HG02938 (cell line): ENCODE results near the gene TCP11L2.
"Not testable (repeated sequence)": the region's sequence is repeated elsewhere in the genome, so short reads cannot be mapped to it uniquely, and the experiment has no call there.

Experiments
- ATAC-seq: cut with Tn5 transposase; IDR thresholded peaks from one replicate; pipeline ENCODE4 v1.9.1; 2021; ENCODE audit warnings: mild to moderate bottlenecking, moderate library complexity; ENCODE audit not compliant: unreplicated experiment

The TCP11L2 gene

DNA sequence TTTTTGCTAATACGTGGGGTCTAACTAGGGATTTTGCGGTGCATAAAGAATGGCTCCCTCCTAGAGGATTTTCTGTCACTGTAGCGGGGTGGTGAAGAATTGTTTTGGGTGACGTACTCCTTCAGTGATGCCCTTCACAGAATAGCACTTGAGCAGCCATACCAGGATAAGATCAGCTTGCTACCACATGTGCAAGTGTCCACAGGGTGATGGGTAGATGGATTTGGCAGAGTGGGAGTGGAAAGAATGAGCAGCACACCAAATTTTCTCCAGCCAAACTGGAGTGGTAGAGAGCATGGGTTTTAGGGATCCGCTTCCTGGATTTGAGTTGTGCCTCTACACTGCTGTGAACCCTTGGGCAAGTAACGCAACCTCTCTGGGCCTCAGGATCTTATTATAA, 2.3 kb downstream of the TCP11L2 start:
- ATAC-seq: no peak

GRCh38 chr12:106305376-106305775, 2.8 kb downstream of the TCP11L2 start:
- ATAC-seq: no peak

DNA sequence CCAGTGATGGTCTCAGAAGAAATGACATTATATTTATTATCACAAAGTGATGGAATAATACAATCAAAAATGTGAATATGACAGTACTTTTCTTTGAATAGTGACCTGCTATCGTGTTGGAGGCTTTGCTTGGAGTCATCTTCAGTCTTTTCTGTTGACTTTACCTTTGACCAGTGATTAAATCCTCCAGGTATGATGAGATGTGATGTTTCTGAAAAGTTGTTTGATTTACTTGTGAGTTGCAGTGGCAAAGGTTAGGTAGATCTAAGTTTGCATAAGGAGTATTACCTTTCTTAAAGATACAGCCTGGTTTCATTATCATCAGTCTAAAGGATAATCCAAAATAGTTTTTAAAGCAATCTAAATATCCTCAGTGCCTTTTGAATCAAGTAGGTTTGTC, 4.6 kb downstream of the TCP11L2 start:
- ATAC-seq: no peak

DNA sequence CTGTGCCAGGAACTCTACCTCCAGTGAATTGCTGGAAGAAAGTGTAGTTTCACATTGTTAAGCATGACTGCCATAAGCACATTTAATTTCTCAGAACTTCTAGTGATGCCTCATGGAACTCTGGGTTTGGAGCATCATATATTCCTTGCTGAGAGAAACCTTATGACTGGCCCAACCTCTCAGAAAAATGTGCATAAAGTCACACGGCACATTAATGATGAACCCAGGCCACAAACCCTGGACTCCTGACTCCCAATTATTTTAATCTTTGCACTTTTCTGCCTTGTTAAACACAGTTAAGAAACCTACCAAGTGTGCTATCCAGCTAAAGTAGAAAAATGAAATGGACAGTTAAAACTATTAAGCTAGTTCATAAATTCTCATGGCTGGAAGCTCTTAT, 5.6 kb downstream of the TCP11L2 start:
- no peak for ATAC-seq

GRCh38 chr12:106308611-106309010, 6.1 kb downstream of the TCP11L2 start:
- no peak for ATAC-seq

DNA sequence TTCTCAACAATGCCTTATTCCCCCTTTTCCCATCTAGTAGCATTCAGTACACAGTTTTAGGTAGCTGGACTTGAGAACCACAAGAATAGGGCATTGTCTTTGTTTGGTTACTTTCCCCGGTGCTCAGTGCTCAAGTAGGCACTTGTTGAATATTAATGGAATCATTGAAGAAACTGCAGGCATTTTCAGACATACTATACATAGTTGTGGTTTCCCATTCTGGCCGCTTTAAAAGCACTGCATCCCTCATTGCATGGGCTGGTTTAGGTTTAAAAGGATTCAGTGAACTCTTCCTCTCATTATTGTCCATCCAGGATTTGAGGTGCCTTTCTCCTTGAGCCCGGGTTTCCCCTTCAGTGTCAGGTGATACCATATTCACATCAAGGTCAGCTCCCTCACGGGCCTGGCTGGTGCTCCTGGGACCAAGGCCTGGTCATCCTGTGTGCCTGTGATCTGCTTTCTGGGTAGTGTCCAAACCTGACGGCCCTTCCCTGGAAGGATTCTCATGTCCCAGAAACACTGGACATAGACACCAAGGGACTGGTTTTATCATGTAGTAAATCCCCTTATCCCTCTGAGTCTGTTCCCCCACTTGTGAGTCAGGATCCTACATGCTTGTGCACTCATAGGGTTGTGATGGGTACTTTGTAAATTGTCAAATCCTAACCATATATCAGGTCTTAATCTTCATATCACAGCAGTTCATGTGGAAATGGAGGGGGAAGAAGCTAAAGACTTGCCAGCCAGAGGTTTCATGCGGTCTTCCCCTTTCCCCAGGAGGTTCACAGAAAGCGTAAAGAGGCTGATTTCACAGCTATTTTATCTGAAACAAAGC, 7.4 kb downstream of the TCP11L2 start:
- ATAC-seq: no peak

GRCh38 chr12:106310687-106311086, 8.2 kb downstream of the TCP11L2 start:
- ATAC-seq: no peak

DNA sequence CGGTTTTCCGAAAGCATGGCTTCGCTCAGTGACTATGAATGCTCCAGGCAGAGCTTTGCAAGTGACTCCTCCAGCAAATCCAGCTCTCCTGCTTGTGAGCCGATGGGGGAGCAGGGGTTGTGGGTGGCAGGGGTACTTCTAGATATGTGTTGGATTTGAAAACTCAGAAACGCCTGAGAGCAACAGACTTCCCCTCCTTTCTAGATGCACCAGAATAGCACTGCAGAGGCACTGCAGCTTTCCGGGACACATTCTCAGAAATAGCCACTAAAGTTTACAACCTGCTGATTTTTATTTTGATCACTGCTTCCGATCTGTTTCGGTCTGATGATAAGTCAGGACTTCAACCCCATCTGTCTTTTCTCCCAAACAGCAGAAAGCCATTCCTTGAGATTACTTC, 8.6 kb downstream of the TCP11L2 start:
- no peak for ATAC-seq

- not testable (repeated sequence) for ATAC-seq
Measured at GRCh38 chr12:106313413-106313812, 10.9 kb downstream of the TCP11L2 start.

- no peak for ATAC-seq
Measured at GRCh38 chr12:106315523-106315922, 13.0 kb downstream of the TCP11L2 start.

DNA sequence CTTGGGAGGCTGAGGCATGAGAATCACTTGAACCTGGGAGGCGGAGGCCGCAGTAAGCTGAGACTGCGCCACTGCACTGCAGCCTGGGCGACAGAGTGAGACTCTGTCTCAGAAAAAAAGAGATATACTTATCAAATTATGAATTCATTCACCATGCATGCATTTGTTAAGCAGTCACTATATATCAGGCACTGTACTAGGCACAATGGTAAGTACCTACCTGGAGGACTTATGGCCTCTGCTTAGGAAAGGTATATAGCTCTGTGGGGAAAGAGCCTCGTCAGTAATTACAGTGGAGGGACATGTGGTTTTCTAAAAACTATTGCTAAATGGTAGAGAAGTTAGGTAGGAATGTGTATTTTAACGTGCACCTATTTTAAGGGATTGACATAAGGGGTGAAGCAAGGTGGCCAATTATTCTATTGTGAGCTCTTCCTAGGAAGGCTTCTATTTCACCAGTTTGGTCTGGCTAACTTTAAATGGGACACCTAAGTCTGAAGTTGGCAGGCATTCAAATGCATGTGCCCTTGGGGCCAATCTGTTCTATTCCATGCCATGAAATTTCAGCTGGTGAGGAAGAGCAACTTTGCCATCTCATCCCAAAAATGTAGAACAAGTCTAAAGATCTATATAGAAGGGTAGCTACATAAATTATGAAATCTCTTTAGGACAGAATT, 15.0 kb downstream of the TCP11L2 start:
- ATAC-seq: no peak

- ATAC-seq: no peak
Measured at GRCh38 chr12:106321139-106321850, 18.8 kb downstream of the TCP11L2 start.

DNA sequence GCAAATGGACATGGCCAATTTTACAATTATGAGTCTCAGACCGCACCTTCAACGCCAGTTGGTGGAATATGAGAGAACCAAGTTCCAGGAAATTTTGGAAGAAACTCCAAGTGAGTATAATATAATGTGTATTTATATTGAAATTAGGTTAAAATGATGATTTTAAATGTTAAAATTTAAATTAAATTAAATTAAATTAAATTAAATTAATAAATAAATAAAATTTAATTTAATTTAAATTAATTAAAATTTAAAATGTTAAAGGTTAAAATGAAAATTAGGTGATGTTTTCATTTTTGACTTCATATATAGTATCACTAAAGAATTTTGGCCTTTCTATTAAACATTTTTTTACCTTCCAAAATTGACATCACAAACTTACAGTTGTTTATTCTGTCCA, 21.0 kb downstream of the TCP11L2 start:
- no peak for ATAC-seq

GRCh38 chr12:106327309-106327869, 24.9 kb downstream of the TCP11L2 start:
- ATAC-seq: no peak

GRCh38 chr12:106328735-106329134, 26.2 kb downstream of the TCP11L2 start:
- ATAC-seq: no peak

- no peak for ATAC-seq
Measured at GRCh38 chr12:106329231-106329982, 26.9 kb downstream of the TCP11L2 start.

- ATAC-seq: no peak
Measured at GRCh38 chr12:106331599-106331998, 29.1 kb downstream of the TCP11L2 start.

DNA sequence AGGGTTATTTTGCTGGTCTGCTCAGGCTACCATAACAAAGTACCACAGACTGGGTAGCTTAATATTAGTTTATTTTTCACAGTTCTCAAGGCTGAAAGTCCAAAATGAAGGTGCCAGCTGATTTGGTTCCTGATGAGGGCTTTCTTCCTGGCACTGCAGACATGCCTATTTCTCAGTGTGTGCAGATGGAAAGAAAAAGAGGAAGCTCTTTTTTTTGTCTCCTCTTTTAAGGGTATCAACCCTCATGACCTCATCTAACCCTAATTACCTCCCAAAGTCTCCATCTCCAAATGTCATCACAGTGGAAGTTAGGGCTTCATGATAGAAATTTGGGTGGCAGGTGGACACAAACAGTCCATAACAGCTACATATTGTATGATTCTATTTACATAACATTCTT, 30.0 kb downstream of the TCP11L2 start:
- no peak for ATAC-seq

- ATAC-seq: no peak
Measured at GRCh38 chr12:106333010-106333409, 30.5 kb downstream of the TCP11L2 start.

DNA sequence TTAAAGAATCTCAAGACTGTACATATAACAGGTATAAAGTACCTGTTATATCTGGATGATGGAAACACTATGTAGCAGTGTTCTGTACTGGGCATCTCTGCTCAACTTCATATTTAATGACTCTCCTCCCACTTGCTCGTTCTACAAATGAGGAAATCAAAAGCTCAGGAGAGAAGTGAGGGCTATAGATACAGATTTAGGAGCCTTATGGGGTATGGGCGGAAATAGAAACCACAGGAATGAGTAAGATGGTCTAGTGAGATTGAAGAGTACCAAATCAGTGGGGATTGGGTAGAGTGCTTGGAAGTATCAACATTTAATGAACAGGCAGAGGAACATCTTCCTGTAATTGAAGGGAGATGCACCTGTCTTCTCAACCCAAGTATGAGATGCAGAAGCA, 31.2 kb downstream of the TCP11L2 start:
- no peak for ATAC-seq
